SU-DHL-6 (cell line): Measurements from ENCODE around the gene NAT14.

Experiments
- H2AFZ ChIP-seq: fragments of 200-600 bp; sonication (generic); 2 replicates; pipeline ENCODE4 v1.6.1; 2014; ENCODE audit warnings: low read depth, mild to moderate bottlenecking, moderate library complexity, mixed read lengths, antibody characterized with exemption, low read length; ENCODE audit not compliant: severe bottlenecking
- H3F3A ChIP-seq: fragments of 200-600 bp; shearing (Covaris generic); 2 replicates; pipeline ENCODE4 v1.6.0; 2016; ENCODE audit warnings: antibody characterized with exemption, mild to moderate bottlenecking; ENCODE audit not compliant: insufficient read depth
- H3K27ac ChIP-seq: fragments of 200-600 bp; sonication (generic); 2 replicates; pipeline ENCODE4 v1.5.1; 2016; ENCODE audit warnings: low read depth, mild to moderate bottlenecking, low read length, moderate library complexity, mixed read lengths
- H3K27me3 ChIP-seq: fragments of 200-600 bp; sonication (generic), shearing (Covaris generic); 2 replicates; pipeline ENCODE4 v1.6.0; 2014; ENCODE audit warnings: mild to moderate bottlenecking, low read length
- H3K36me3 ChIP-seq: fragments of 200-600 bp; sonication (generic); 2 replicates; pipeline ENCODE4 v1.6.1; 2014; ENCODE audit warnings: mild to moderate bottlenecking, low read length, mixed read lengths
- H3K4me2 ChIP-seq: fragments of 300-600, 200-600 bp; shearing (Covaris generic), sonication (generic); 2 replicates; pipeline ENCODE4 v1.6.0; 2014; ENCODE audit warnings: low read length, low read depth, mild to moderate bottlenecking; ENCODE audit not compliant: poor library complexity, severe bottlenecking
- H3K4me3 ChIP-seq: fragments of 200-600 bp; sonication (generic); 2 replicates; pipeline ENCODE4 v1.5.1; 2014; ENCODE audit warnings: antibody characterized with exemption, low read length, mild to moderate bottlenecking, mixed read lengths; ENCODE audit not compliant: insufficient read depth, poor library complexity, severe bottlenecking
- H3K79me2 ChIP-seq: fragments of 200-600 bp; sonication (generic); 2 replicates; pipeline ENCODE4 v1.6.1; 2014; ENCODE audit warnings: mild to moderate bottlenecking, low read length, moderate library complexity; ENCODE audit not compliant: insufficient read depth
- H3K9ac ChIP-seq: fragments of 200-600 bp; sonication (generic); 2 replicates; pipeline ENCODE4 v1.7.0; 2014; ENCODE audit warnings: mild to moderate bottlenecking, low read length
- H3K9me2 ChIP-seq: fragments of 200-600 bp; sonication (generic); replicated peaks from 2 replicates; pipeline ENCODE4 v1.6.1; 2014; ENCODE audit warnings: low read length; ENCODE audit not compliant: insufficient read depth
- H3K9me3 ChIP-seq: fragments of 200-600 bp; sonication (generic); 2 replicates; pipeline ENCODE4 v1.6.1; 2014; ENCODE audit warnings: low read length, mixed read lengths; ENCODE audit not compliant: insufficient read depth
- H4K20me1 ChIP-seq: fragments of 200-600 bp; sonication (generic); 2 replicates; pipeline ENCODE4 v1.6.1; 2014; ENCODE audit warnings: low read depth, mild to moderate bottlenecking, antibody characterized with exemption, low read length, moderate library complexity, mixed read lengths
- EZH2phosphoT487 ChIP-seq: fragments of 200-600 bp; sonication (generic), shearing (Covaris generic); conservative IDR thresholded peaks from 2 replicates; pipeline ENCODE4 v1.6.1; 2018; ENCODE audit warnings: mild to moderate bottlenecking, antibody characterized with exemption, low read length, moderate library complexity, mixed read lengths
- TF ChIP-seq, protein P1 (sequence below): fragments of 200-600 bp; sonication (generic); IDR thresholded peaks from one replicate; pipeline ENCODE4 v1.5.1; 2017; ENCODE audit warnings: antibody characterized with exemption, mild to moderate bottlenecking, low read length, moderate library complexity; ENCODE audit not compliant: insufficient read depth, poor library complexity, severe bottlenecking

Gene NAT14

DNA sequence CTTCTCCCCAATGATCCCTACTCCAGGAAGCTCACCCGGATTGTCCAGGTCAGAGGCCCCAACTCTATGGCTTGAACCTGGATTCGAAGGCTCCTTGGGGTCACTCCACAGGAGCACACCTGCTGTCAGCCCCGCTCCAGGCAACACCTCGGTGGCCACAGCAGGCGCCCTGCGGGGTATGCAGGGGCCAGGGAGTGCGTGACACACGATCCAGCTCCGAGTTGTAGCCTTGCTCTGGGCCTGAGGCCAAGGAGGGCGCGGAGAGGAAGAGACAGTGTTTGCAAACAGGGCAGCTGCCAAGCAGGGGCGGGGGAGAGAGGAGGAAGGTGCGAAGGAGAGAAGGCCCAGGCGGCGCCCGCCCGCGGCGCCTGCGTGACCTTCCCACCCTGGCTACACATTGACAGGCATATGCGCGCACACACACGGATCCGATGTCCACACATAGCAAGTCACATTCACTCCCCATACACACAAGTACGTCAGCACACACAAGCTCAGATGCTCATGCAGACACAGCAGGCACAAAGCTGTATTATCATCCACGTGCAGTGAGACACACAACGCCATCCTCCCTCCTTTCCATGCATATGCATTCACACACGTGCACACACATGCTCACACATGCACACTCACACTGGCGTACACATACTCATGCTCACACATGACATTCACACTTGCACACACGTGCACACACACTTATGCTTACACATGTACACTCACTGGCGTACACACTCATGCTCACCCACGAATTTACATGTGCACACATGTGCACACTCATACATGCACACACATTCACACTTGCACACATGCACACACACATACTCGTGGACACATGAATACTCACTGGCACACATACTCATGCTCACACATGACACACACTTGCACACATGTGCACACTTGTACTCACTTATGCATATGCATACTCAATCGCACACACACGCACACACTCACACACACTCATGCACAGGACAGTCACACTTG, 41.5 kb downstream of the NAT14 start:
- Histone ChIP-seq H2AFZ (no peak overlapping the region), H3K79me2 (no peaks in the 10 kb centered on the region), H3K9me2 (no peaks in the 10 kb centered on the region), H3K4me2 (no peak overlapping the region), H3F3A (no peaks in the 10 kb centered on the region), H3K4me3 (no peak overlapping the region), H3K9ac (no peak overlapping the region), H3K27ac (no peak overlapping the region), H3K27me3 (no peaks in the 10 kb centered on the region), H3K9me3 (no peaks in the 10 kb centered on the region), H4K20me1 (no peaks in the 10 kb centered on the region), H3K36me3 (no peaks in the 10 kb centered on the region)
- TF ChIP-seq, protein P1, sequence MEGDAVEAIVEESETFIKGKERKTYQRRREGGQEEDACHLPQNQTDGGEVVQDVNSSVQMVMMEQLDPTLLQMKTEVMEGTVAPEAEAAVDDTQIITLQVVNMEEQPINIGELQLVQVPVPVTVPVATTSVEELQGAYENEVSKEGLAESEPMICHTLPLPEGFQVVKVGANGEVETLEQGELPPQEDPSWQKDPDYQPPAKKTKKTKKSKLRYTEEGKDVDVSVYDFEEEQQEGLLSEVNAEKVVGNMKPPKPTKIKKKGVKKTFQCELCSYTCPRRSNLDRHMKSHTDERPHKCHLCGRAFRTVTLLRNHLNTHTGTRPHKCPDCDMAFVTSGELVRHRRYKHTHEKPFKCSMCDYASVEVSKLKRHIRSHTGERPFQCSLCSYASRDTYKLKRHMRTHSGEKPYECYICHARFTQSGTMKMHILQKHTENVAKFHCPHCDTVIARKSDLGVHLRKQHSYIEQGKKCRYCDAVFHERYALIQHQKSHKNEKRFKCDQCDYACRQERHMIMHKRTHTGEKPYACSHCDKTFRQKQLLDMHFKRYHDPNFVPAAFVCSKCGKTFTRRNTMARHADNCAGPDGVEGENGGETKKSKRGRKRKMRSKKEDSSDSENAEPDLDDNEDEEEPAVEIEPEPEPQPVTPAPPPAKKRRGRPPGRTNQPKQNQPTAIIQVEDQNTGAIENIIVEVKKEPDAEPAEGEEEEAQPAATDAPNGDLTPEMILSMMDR, result no peak
- no peak for TF ChIP-seq EZH2phosphoT487

DNA sequence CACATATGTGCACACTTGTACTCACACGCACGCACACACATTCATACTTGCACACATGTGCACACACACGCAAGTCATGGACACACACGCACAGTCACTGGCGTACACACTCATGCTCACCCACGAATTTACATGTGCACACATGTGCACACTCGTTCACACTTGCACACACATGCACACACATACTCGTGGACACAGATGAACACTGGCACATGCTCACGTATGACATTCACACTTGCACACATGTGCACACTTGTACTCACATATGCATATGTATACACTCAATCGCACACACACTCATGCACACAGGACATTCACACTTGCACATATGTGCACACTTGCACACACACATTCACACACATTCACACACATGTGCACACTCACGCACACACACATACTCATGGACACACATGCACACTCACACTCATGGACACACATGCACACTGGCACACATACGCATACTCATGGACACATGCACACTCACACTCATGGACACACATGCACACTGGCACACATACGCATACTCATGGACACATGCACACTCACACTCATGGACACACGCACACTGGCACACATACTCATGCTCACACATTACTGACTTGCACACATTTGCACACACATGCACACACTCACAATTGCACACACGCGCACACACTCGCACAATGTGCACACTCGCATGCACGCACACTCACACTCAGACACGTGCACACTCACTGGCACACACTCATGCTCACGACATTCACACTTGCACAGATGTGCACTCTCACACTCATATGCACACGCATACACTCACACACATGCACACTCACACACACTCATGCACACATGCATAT, 42.4 kb downstream of the NAT14 start:
- Histone ChIP-seq H3K36me3 (no peaks in the 10 kb centered on the region), H3K79me2 (no peaks in the 10 kb centered on the region), H3K9me3 (no peaks in the 10 kb centered on the region), H4K20me1 (no peaks in the 10 kb centered on the region), H3K4me3 (no peak overlapping the region), H3K27ac (no peak overlapping the region), H3K4me2 (no peak overlapping the region), H2AFZ (no peak overlapping the region), H3K9ac (no peak overlapping the region), H3K9me2 (no peaks in the 10 kb centered on the region), H3K27me3 (no peaks in the 10 kb centered on the region), H3F3A (no peaks in the 10 kb centered on the region)
- TF ChIP-seq, protein P1, result no peak
- TF ChIP-seq EZH2phosphoT487, result no peak

DNA sequence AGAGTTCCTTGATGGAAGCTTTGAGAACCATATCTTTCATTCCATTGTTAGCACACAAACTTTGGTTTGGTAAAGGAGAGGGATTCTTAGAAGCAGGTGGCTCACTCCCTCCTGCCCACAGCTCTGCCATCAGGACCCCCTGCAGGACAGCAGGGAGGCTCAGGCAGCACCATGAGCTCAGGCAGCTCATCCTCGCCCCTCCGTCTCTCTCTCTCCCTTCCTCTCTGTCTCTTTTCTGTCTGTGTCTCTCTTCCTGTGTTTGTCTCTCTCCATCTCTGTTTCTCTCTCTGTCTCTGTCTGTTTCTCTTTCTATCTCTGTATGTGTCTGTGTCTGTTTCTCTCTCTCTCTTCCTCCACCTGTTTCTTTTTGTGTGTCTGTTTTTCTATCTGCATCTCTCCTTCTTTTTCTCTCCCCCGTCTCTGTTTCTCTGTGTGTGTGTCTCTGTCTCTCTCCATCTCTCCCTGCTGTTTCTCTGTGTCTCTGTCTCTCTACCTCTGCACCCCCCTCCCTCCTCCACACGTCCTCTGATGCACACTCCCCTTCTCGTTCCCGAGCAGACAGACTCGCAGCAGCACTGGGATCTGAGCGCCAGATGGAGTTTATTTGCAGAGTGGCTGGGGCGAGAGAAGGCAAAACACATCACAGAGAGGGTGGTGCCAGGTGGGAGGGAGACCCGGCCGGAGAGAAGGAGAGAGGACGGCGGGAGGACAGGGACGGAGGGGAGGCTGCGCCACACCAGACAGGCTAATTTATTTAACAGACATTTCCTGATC, 43.2 kb downstream of the NAT14 start:
- TF ChIP-seq EZH2phosphoT487, result no peak
- TF ChIP-seq, protein P1, result no peak
- Histone ChIP-seq H3K4me3 (no peak overlapping the region), H3K27me3 (no peaks in the 10 kb centered on the region), H2AFZ (no peak overlapping the region), H3K9ac (no peak overlapping the region), H4K20me1 (no peaks in the 10 kb centered on the region), H3K9me2 (no peaks in the 10 kb centered on the region), H3K79me2 (no peaks in the 10 kb centered on the region), H3K27ac (no peak overlapping the region), H3K36me3 (no peaks in the 10 kb centered on the region), H3K4me2 (no peak overlapping the region), H3F3A (no peaks in the 10 kb centered on the region), H3K9me3 (no peaks in the 10 kb centered on the region)
